ENCODE measurements around the gene DHODH.
"Not testable (repeated sequence)": the region's sequence is repeated elsewhere in the genome, so short reads cannot be mapped to it uniquely, and the experiment has no call there.

The DHODH gene

GRCh38 chr16:72008424-72009216, at the start of gene DHODH:
DHODH (plus strand) TSS chr16:72008744; CDS start chr16:72008765, 21 bp downstream.
- peak; percentile 100 for DNase-seq (ENCODE audit: low spot score)

- peak; percentile 91 for DNase-seq (ENCODE audit: low spot score)
Measured at GRCh38 chr16:71961066-71962039, 47.2 kb upstream of the DHODH start.

GRCh38 chr16:71963125-71963875, 45.2 kb upstream of the DHODH start:
- no peak for DNase-seq (ENCODE audit: low spot score)

- DNase-seq (ENCODE audit: low spot score), result no peak
Measured at GRCh38 chr16:71965223-71965622, 43.3 kb upstream of the DHODH start.

- no peak for DNase-seq (ENCODE audit: low spot score)
Measured at GRCh38 chr16:71966932-71967331, 41.6 kb upstream of the DHODH start.

- DNase-seq (ENCODE audit: low spot score), result no peak
Measured at GRCh38 chr16:71969353-71969752, 39.2 kb upstream of the DHODH start.

GRCh38 chr16:71971571-71971970, 37.0 kb upstream of the DHODH start:
- no peak for DNase-seq (ENCODE audit: low spot score)

GRCh38 chr16:71972356-71972755, 36.2 kb upstream of the DHODH start:
- DNase-seq (ENCODE audit: low spot score), result no peak

GRCh38 chr16:71973001-71973400, 35.5 kb upstream of the DHODH start:
- no peak for DNase-seq (ENCODE audit: low spot score)

GRCh38 chr16:71974068-71974818, 34.3 kb upstream of the DHODH start:
- DNase-seq (ENCODE audit: low spot score), result no peak

GRCh38 chr16:71985262-71985974, 23.1 kb upstream of the DHODH start:
- DNase-seq (ENCODE audit: low spot score), result no peak

GRCh38 chr16:71986131-71986530, 22.4 kb upstream of the DHODH start:
- no peak for DNase-seq (ENCODE audit: low spot score)

GRCh38 chr16:71995038-71995437, 13.5 kb upstream of the DHODH start:
- no peak for DNase-seq (ENCODE audit: low spot score)

GRCh38 chr16:71997578-71997977, 11.0 kb upstream of the DHODH start:
- not testable (repeated sequence) for DNase-seq (ENCODE audit: low spot score)

- DNase-seq (ENCODE audit: low spot score), result no peak
Measured at GRCh38 chr16:72001180-72001874, 7.2 kb upstream of the DHODH start.

GRCh38 chr16:72002619-72003018, 5.9 kb upstream of the DHODH start:
- DNase-seq (ENCODE audit: low spot score), result no peak

GRCh38 chr16:72008065-72008423, 500 bp upstream of the DHODH start:
- not testable (repeated sequence) for DNase-seq (ENCODE audit: low spot score)

GRCh38 chr16:72009779-72010178, 1.2 kb downstream of the DHODH start:
- DNase-seq (ENCODE audit: low spot score), result no peak

GRCh38 chr16:72012607-72013006, 4.1 kb downstream of the DHODH start:
- no peak for DNase-seq (ENCODE audit: low spot score)

- no peak for DNase-seq (ENCODE audit: low spot score)
Measured at GRCh38 chr16:72013389-72013788, 4.8 kb downstream of the DHODH start.
